GM21786 (cell line): ENCODE measurements around the gene ZNF346.
"Not testable (repeated sequence)": the region's sequence is repeated elsewhere in the genome, so short reads cannot be mapped to it uniquely, and the experiment has no call there.

Experiments used
- ATAC-seq: cut with Tn5 transposase; IDR thresholded peaks from one replicate; pipeline ENCODE4 v1.9.1; 2021; ENCODE audit not compliant: unreplicated experiment

Gene ZNF346, protein sequence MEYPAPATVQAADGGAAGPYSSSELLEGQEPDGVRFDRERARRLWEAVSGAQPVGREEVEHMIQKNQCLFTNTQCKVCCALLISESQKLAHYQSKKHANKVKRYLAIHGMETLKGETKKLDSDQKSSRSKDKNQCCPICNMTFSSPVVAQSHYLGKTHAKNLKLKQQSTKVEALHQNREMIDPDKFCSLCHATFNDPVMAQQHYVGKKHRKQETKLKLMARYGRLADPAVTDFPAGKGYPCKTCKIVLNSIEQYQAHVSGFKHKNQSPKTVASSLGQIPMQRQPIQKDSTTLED

DNA sequence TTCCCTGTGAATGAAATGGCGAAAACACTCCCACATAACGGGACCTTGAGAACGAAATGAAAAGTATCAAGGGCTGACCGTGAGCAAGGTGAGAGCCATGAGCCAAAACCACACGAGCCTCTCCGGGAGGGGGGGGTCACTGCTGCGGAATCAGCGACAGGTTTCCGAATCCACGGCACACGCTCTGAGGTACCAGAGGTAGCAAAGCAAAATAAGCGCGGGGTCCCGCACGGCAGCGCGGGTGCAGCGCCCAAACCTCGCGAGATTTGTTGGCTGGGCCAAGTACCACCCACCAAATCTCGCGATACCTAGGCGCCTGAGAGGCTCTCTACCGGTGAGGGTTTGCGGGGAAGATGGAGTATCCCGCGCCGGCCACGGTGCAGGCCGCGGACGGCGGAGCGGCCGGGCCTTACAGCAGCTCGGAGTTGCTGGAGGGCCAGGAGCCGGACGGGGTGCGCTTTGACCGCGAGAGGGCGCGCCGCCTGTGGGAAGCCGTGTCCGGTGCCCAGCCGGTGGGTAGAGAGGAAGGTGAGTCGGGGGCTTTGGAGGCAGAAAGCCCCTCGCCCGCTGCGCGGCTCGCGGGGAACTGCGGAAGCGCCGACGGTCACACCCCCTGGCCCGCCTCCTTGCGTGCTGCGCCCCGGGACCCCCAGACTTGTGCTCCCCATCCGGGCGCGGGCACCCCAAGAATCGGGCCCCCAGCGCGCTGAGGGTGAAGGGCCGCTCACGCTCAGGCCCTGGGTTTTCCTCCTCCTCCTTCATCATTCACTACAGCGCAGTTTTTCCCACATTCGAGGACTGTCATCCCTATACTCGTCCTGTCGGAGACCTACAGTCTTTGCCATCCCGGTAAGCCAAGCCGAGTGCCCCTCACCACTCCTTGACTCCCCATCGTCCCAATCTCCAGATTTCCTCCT lies at the start of gene ZNF346:
Gene ZNF346, plus strand, starts transcription at position 311 of the 917 bp plus-strand sequence. Its CDS starts 43 bp downstream, at position 354.
- peak; percentile 90 for ATAC-seq

DNA sequence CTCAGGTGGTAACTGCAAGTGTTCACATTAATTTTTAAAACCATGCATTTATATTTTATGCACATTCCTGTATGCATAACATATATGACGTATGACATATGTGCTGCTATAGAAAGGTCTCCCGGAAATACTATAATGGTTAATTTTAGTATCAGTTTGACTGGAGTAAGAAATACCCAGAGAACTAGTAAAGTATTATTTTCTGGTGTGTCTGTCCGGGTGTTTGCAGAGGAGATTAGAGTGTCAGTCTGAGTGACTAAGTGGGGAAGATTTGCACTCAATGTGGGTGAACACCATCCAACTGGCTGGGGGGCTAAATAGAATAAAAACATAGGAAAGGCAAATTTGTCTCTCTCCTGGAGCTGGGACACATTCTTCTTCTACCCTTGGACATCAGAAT lies 42.8 kb upstream of the ZNF346 start:
- no peak for ATAC-seq

DNA sequence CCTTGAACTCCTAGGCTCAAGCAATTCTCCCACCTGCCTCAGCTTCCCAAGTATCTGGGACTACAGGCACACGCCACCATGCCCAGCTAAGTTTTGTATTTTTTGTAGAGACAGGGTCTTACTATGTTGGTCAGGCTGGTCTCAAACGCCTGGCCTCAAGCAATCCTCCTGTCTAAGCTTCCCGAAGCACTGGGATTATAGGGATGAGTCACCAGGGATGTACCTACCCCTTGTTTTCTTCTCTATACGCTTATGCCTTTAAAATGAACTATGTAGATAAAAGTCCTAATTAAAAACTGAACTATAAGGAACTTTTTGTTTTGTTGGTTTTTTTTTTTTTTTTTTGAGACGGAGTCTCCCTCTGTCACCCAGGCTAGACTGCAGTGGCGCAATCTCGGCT lies 41.7 kb upstream of the ZNF346 start:
- ATAC-seq = no peak

DNA sequence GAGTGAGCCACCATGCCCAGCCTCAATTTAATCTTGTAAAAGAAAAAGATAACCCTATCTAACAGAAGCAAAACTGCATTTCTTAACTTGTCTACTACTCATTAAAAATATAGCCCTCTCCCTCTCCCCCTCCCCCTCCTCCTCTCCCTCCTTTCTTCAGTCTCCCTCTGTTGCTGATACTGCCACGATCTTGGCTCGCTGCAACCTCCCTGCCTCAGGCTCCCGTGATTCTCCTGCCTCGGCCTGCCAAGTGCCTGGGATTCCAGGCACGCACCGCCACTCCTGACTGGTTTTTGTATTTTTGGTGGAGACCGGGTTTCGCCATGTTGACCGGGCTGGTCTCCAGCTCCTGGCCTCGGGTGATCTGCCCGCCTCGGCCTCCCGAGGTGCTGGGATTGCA lies 39.4 kb upstream of the ZNF346 start:
- not testable (repeated sequence) for ATAC-seq

DNA sequence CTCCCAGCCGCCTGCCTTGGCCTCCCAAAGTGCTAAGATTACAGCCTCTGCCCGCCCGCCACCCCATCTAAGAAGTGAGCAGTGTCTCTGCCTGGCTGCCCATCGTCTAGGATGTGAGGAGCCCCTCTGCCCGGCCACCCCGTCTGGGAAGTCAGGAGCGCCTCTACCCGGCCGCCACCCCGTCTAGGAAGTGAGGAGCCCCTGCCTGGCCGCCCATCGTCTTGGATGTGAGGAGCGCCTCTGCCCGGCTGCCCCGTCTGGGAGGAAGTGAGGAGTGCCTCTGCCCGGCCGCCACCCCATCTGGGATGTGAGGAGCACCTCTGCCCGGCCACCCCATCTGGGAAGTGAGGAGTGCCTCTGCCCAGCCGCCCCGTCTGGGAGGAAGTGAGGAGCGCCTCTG lies 38.9 kb upstream of the ZNF346 start:
- not testable (repeated sequence) for ATAC-seq

DNA sequence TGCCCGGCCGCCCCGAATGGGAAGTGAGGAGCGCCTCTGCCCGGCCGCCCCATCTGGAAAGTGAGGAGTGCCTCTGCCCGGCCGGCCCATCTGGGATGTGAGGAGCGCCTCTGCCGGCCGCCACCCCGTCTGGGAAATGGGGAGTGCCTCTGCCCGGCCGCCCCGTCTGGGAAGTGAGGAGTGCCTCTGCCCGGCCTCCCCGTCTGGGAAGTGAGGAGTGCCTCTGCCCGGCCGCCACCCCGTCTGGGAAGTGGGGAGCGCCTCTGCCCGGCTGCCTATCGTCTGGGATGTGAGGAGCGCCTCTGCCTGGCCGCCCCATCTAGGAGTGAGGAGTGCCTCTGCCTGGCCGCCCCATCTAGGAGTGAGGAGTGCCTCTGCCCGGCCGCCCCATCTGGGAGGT lies 38.3 kb upstream of the ZNF346 start:
- not testable (repeated sequence) for ATAC-seq

DNA sequence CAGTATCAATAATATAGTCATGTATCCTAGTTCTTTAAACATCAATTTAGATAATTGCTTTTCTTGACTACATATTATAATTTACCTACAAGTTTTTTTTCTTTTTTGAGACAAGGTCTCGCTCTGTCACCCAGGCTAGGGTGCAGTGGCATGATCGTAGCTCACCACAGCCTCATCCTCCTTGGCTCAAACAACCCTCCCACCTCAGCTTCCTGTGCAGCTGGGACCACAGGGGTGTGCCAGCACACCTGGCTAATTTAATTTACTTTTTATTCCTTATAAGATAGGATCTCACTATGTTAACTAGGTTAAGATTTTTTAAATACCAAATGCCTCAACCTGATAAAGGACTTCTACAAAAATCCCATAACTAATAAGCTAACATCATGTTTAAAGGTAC lies 37.0 kb upstream of the ZNF346 start:
- ATAC-seq = no peak

DNA sequence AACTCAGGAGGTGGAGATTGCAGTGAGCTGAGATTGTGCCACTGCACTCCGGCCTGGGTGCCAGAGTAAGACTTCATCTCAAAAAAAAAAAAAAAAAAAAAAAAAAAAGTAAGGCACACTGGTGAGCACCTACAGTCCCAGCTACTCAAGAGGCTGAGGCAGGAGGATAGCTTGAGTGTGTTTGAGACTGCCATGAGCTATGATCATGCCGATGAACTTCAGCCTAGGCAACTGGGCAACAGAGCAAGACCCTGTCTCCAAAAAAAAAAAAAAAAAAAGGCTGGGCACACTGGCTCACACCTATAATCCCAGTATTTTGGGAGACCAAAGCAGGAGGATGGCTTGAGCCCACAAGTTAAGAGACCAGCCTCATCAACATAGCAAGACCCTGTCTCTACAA lies 36.2 kb upstream of the ZNF346 start:
- ATAC-seq = no peak

DNA sequence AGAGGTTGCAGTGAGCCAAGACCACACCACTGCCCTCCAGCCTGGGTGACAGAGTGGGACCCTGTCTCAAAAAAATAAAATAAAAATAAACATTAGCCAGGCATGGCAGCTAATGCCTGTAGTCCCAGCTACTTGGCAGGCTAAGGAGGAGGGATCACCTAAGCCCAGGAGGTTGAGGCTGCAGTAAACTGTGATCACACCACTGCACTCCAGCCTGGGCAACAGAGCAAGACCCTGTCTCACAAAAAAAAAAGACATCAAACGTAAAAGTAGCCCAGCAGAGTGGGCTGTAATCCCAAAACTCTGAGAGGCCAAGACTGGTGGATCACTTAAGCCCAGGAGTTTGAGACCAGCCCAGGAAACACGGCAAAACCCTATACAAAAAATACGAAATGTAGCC lies 34.9 kb upstream of the ZNF346 start:
- no peak for ATAC-seq

DNA sequence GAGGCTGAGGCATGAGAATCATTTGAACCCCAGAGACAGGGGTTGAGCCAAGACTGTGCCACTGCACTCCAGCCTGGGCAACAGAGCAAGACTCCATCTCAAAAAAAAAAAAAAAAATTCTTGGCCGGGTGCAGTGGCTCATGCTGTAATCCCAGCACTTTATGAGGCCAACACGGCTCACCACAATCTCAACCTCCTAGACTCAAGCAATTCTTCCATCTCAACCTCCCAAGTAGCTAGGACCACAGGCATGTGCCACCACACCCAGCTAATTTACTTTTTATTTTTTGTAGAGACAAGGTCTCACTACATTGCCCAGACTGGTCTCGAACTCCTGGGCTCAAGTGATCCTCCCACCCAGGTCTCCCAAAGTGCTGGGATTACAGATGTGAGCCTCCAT lies 29.4 kb upstream of the ZNF346 start:
- not testable (repeated sequence) for ATAC-seq

DNA sequence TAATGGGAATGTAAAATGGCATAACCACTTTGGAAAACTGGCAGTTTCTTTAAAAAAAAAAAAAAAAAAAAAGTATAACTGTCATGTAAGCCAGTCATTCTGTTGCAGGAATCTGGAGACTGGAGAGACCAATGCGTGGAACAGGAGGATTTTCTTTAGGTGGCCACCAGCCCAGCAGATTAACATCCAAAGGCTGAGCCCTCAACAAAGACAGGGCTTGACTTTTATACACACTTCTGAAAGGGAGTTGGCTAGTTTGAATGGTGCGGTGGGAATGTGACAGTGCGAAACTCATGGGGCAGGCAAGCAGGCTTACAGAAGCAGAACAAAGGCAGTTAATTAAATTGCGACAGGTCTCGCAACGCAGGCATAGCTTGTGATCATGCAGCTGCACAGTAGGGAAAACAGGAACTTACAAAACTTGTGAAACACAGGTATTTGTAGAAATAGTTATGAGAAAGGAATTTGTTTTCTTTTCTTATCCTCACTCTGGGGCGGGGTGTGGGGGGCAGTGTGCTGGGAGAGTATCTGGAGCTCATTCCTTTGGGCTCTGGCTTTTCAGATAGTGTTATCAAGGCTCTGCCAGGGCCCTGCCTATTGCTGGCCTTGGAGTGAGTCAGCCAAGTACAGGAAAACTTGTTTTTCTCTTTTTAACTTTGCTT lies 27.9 kb upstream of the ZNF346 start:
- peak; percentile 49 for ATAC-seq

DNA sequence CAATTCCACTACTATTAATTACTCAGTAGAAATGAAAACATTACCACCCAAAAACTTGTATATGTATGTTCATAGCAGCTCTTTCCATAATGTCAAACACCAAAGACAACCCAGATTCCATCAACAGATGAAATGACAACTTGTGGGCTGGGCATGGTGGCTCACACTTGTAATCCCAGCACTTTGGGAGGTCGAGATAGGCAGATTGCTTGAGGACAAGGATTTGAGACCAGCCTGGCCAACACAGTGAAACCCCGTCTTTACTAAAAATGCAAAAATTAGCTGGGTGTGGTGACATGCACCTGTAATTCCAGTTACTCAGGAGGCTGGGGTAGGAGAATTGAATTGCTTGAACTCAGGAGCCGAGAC lies 27.4 kb upstream of the ZNF346 start:
- no peak for ATAC-seq

DNA sequence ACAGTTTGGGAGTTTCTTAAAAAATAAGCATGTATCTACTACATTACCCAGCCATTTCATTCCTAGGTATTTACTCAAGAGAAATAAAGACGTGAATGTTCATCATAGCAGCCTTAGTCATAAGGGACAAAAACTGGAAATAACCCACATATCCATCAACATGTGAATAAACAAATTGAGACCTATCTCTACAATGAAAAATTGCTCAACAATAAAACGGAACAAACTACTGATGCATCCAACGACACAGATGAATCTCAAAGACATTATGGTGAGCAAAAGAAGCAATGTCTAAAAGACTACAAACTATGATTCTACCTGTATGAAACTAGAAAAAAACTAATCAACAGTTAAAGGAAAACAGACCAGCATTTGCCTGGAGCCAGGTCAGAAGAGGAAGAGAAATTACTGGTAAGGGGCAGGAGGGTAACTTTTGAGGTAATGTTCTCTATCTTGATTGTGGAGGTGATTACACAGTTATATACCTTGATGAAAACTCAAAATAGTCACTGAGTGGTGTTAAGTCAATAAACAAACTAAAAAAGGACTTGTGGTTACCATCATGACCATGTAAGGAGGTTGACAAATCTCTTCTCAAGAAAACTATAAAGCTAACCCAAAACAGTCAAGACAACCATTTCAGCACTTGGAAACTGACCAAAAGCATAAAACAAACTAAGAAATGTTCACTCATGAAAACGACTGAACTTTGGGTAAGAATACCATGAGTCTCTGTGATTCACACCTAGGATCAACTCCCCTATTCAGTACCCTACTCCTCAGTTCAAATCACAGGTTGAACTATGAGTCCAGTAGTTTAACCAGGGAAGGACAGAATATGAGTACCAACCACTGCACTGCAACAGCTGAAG lies 26.4 kb upstream of the ZNF346 start:
- peak; percentile 64 for ATAC-seq

DNA sequence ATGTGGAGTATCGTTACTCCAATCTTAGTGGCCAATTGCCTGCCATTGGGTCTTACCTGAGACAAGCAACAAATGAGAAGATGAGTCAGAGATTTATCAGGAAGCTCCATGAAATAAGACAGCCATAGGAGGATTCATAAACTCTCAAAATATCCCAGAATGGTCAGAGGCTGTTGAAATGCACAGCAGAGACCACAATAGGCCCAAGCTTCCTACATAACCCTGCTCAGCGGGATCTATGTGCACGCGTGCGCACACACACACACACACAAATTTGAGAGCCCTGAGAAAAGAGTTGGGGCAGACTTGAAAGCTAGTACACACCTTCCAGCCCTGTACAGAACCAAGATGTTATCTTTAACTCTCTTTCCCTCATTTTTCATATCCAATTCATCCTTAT lies 25.7 kb upstream of the ZNF346 start:
- no peak for ATAC-seq

DNA sequence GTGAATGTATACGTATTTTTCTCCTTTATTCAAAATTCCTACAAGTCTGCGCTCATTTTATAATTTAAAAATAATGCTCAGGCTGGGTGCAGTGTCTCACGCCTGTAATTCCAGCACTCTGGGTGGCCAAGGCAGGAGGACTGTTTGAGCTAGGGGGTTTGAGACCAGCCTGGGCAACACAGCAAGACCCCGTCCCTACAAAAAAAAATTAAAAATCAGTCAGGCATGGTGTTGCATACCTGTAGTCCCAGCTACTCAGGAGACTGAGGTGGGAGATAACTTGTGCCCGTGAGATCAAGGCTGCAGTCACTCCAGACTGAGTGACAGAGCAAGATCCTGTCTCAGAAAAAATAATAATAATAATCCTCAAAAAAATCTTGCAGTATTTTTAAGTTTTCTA lies 23.7 kb upstream of the ZNF346 start:
- ATAC-seq = no peak

DNA sequence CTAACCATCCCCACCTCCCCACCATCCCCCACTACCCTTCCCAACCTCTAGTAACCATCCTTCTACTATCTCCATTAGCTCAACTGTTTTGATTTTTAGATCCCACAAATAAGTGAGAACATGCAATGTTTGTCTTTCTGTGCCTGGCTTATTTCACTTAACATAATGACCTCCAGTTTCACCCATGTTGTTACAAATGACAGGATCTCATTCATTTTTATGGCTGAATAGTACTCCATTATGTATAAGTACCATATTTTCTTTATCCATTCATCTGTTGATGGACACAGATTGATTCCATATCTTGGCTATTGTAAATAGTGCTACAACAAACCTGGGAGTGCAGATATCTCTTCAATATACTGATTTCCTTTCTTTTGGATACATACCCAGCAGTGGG lies 23.0 kb upstream of the ZNF346 start:
- ATAC-seq = not testable (repeated sequence)

DNA sequence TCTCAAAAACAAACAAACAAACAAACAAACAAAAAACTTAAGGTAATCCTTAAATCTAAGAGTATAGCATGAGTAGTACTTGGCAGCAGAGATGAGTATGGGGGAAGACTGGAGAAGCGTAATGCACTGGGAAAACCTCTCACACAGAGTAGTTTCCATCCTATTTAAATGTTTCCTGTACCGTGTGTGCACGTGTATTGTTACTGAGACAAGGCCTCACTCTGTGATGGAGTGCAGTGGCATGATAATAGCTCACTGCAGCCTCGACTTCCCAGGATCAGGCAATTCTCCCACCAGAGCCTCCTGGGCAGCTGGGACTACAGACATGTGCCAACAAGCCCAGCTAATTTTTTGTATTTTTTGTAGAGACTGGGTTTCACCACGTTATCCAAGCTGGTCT lies 18.8 kb upstream of the ZNF346 start:
- ATAC-seq = no peak

DNA sequence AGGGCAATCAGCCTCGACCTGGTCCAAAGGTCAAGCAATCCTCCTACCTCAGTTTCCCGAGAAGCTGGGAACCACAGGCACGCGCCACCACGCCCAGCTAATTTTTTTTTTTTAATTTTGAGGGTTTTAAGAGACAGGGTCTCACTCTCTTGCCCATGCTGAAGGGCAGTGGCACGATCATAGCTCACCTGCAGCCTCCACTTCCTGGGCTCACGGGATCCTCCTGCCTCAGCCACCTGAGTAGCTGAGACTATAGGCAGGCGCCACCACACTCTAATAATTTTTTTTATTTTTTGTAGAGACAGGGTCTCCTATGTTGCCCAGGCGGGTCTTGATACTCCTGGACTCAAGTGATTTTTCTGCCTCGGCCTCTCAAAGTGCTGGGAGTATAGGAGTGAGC lies 17.5 kb upstream of the ZNF346 start:
- no peak for ATAC-seq

DNA sequence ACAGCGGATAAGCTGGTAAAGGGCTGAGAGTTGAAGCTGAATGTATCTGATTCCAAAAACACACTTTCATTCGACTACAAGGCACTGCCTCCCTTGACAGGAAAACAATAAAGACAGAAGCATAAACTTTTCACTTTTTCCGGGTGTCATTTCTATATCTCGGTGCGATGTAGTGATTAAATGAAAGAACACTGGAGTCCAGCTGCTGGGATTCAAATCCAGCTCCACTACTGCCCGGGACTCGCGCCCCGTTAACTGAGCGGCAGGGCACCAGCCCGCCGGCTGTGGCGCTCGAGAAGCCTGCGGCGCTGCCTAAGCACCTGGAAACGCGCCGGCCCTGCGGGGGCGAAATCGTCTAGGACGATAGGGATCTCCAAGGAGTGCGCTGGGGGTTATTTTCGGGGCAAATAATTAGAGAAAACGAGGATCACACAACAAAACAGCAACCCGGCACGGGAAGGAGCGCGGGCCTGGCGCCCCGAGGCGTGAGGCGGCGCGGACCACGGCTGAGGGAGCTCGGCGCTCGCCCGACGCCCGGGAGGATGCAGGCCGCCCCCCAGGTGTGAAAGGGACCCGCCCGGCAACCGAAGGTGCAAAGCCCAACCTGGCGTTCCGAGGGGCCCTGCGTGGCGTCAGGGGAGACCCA lies 16.8 kb upstream of the ZNF346 start:
- ATAC-seq = peak; percentile 32

DNA sequence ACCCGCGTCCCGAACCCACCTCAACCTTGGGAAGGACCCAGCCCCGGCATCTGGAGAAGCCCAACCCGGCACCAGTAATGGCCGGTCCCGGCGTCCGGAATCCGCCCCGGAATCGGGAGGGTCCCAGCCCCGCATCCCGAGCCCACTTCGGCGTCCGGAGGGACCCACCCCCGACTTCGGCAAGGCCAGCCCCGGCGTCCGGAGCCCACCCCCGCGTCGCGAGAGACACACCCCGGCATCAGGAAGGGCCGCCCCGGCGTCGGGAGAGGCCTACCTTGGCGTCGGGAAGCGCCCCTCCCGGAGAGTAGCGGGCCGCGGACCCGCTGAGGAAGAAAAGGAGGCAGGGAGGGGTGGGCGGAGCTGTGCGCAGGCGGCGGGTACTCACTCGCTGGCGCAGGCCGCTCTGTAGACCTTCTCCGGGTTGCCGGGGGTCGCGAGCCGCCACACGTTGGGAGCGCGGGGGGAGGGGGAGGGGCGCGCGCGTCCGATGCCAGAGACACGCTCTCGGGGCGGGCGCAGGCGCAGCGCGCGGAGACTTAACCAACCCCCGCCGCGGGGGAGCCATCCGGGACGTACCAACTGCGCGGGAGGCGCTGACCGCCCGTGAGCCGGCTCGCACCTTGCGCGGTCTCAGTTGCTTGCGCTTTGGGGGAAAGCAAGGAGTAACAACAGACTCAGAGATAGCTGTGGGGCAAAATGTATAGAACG lies 16.1 kb upstream of the ZNF346 start, which contains the start of gene UIMC1:
Gene UIMC1, minus strand, starts transcription at position 515 of the 708 bp plus-strand sequence. CDS start 24,164 bp downstream, outside the sequence.
- ATAC-seq = peak; percentile 72
